HG03196 (cell line): ENCODE measurements around the gene CRABP2.

Source experiments
- ATAC-seq: cut with Tn5 transposase; IDR thresholded peaks from one replicate; pipeline ENCODE4 v1.9.1; 2021; ENCODE audit not compliant: unreplicated experiment

The CRABP2 gene

GRCh38 chr1:156709757-156710489, 4.5 kb upstream of the CRABP2 start:
- no peak for ATAC-seq

GRCh38 chr1:156709031-156709430, 3.6 kb upstream of the CRABP2 start:
- no peak for ATAC-seq

- ATAC-seq = no peak
Measured at GRCh38 chr1:156708218-156708661, 2.9 kb upstream of the CRABP2 start.

- ATAC-seq = no peak
Measured at GRCh38 chr1:156707417-156708217, 2.2 kb upstream of the CRABP2 start.

GRCh38 chr1:156706657-156707416, 1.5 kb upstream of the CRABP2 start:
- ATAC-seq = no peak

- ATAC-seq = no peak
Measured at GRCh38 chr1:156705918-156706656, 704 bp upstream of the CRABP2 start.

GRCh38 chr1:156704930-156705320, 458 bp downstream of the CRABP2 start:
- ATAC-seq = no peak

GRCh38 chr1:156704166-156704711, 1.1 kb downstream of the CRABP2 start:
- no peak for ATAC-seq

GRCh38 chr1:156703741-156704140, 1.6 kb downstream of the CRABP2 start:
- no peak for ATAC-seq

- ATAC-seq = no peak
Measured at GRCh38 chr1:156703336-156703735, 2.0 kb downstream of the CRABP2 start.

GRCh38 chr1:156700736-156701531, 4.4 kb downstream of the CRABP2 start:
- no peak for ATAC-seq

- no peak for ATAC-seq
Measured at GRCh38 chr1:156698995-156699394, 6.4 kb downstream of the CRABP2 start.

- ATAC-seq = no peak
Measured at GRCh38 chr1:156697481-156697880, 7.9 kb downstream of the CRABP2 start.

GRCh38 chr1:156696755-156697154, 8.6 kb downstream of the CRABP2 start:
- ATAC-seq = no peak

- ATAC-seq = no peak
Measured at GRCh38 chr1:156694690-156694962, 10.8 kb downstream of the CRABP2 start.

- no peak for ATAC-seq
Measured at GRCh38 chr1:156693848-156694689, 11.3 kb downstream of the CRABP2 start.

- ATAC-seq = no peak
Measured at GRCh38 chr1:156692925-156693847, 12.2 kb downstream of the CRABP2 start.

- ATAC-seq = no peak
Measured at GRCh38 chr1:156692441-156692924, 12.9 kb downstream of the CRABP2 start.
